PC-3 (cell line): ENCODE data around the gene ALCAM.
"Not testable (repeated sequence)": the region's sequence is repeated elsewhere in the genome, so short reads cannot be mapped to it uniquely, and the experiment has no call there.

Experiments used
- EZH2 ChIP-seq: fragments of 300-600 bp; sonication (generic); IDR thresholded peaks from one replicate; pipeline ENCODE4 v1.6.1; 2017; ENCODE audit warnings: antibody characterized with exemption, mild to moderate bottlenecking, low read length; ENCODE audit not compliant: unreplicated experiment
- EZH2phosphoT487 ChIP-seq: fragments of 300-600 bp; sonication (generic); IDR thresholded peaks from 2 replicates; pipeline ENCODE4 v1.6.1; 2018; ENCODE audit warnings: mild to moderate bottlenecking, antibody characterized with exemption, low read length, borderline replicate concordance
- TF ChIP-seq, protein P1 (sequence below): fragments of 300-600 bp; sonication (generic); conservative IDR thresholded peaks from 2 replicates; pipeline ENCODE4 v1.5.1; 2017; ENCODE audit warnings: antibody characterized with exemption, low read depth, mild to moderate bottlenecking, low read length

DNA sequence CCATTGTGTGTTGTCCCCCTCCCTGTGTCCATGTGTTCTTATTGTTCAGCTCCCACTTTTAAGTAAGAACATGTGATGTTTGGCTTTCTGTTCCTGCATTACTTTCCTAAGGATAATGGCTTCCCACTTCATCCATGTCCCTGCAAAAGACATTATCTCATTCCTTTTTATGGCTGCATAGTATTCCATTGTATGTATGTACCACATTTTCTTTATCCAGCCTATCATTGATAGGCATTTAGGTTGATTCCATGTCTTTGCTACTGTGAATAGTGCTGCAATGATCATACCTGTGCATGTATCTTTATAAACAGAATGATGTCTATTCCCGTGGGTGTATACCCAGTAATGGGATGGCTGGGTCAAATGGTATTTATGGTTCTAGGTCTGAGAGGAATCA lies 23.1 kb downstream of the ALCAM start:
- not testable (repeated sequence) for TF ChIP-seq EZH2phosphoT487, EZH2
- TF ChIP-seq, protein P1, sequence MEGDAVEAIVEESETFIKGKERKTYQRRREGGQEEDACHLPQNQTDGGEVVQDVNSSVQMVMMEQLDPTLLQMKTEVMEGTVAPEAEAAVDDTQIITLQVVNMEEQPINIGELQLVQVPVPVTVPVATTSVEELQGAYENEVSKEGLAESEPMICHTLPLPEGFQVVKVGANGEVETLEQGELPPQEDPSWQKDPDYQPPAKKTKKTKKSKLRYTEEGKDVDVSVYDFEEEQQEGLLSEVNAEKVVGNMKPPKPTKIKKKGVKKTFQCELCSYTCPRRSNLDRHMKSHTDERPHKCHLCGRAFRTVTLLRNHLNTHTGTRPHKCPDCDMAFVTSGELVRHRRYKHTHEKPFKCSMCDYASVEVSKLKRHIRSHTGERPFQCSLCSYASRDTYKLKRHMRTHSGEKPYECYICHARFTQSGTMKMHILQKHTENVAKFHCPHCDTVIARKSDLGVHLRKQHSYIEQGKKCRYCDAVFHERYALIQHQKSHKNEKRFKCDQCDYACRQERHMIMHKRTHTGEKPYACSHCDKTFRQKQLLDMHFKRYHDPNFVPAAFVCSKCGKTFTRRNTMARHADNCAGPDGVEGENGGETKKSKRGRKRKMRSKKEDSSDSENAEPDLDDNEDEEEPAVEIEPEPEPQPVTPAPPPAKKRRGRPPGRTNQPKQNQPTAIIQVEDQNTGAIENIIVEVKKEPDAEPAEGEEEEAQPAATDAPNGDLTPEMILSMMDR, result not testable (repeated sequence)
